Right lung (tissue), 5 donors: ENCODE results near the gene RAB25. TPM values are rescaled to one million over a fixed set of nuclear protein-coding genes. Genes with fewer than 3 reads are reported as not detected.
"Not testable (repeated sequence)": the region's sequence is repeated elsewhere in the genome, so short reads cannot be mapped to it uniquely, and the experiment has no call there.

ENCODE experiments used
- DNase-seq, 2 donors: peaks; one replicate each; pipeline ENCODE4 v3.0.0-alpha.2; 2013
- polyA plus RNA-seq, 5 donors: library from polyadenylated mRNA; unstranded; fragments of 120-200 nt; gene quantifications; one replicate each; pipeline versions ENCODE4 v1.2.1 to v1.2.3, GENCODE V29; 2013; ENCODE audit warnings: inconsistent platforms in 1 of 5, low replicate concordance in 1 of 5; ENCODE audit not compliant: insufficient read length in 5 of 5, insufficient read depth in 1 of 5

RAB25 gene
- polyA plus RNA-seq, 5 donors = 53.6 to 71.0 (median 66.5) TPM

DNA sequence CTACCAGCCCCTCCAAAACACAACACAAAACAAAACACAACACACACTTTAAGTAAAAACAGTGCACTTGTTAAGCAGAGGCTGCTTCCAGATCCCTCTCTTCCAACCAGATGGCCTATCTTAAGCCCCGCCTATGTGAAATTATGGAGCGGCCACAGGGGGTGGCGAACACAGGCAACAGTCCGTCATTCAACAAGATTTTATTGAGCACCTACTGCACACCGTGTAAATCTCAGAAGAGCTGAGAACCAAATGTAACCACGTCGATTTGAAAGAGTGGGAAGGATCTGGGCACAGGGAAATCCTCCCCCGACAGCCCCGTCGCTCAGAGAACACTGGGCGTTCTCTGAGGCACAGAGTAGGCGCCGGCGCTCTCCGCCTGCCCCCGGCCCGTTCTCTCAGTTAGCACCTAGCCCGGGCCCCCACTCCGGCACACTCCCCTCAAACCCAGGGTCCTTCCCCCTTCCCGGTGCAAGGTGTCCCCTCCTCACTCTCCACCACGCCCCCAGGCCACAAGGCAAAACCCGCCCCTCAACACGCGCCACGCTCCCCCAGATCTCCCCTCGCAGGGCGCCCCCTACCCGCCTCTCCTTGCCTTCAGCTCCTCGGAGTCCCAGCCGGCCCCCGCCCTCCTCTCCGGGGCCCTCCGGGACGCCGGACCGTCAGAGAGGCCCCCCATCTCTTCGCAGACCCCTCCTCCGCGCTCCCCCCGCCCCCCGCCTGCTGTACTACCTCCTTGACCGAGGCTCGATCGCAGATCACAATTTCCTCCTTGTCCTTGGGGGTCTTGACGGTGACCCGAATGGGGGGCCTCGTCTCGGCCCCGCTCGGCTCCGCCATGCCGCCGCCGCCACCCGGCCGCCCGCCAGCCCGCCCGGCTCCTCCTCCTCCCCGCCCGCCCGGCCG, 7.8 kb upstream of the RAB25 start:
- DNase-seq = peak; percentile 50 to 54

DNA sequence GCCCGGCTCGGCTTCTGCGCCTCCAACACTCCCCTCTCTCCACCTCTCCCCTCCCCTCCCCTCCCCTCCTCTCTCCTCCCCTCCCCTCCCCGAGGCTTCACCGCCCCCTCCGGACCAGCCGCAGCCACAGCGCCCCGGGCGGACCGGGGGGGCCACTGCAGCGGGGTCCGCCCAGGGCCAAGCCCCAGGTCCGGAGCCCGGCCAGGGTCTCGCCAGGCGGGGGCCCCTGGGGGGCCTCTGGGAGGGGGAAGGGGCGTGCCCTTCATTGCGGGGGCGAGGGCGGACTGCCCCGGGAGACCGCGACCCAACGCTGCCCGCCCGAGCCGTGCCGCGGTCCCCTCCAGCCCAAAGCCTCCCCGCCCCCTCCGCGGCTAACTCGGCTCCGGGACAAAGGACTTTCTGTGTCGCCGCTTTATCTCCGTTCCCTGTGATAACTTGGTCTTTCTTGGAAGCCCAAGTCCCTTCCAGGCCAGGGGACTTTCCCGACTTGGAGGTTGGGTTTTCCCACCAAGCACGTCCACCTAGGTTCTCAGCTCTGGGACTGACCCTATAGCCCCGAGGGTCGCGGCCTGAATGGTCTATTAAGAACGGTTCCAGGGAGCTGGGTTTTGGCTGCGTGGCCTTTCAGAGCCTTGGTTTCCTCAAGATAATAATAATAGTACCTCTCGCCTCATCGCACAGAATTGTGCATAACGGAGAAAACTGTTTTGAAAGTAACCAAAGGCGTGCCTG, 7.0 kb upstream of the RAB25 start, which contains the start of gene UBQLN4:
Gene UBQLN4, minus strand, starts transcription at position 31 of the 732 bp plus-strand sequence. CDS start 97 bp downstream, outside the sequence.
- DNase-seq = peak; percentile 88

DNA sequence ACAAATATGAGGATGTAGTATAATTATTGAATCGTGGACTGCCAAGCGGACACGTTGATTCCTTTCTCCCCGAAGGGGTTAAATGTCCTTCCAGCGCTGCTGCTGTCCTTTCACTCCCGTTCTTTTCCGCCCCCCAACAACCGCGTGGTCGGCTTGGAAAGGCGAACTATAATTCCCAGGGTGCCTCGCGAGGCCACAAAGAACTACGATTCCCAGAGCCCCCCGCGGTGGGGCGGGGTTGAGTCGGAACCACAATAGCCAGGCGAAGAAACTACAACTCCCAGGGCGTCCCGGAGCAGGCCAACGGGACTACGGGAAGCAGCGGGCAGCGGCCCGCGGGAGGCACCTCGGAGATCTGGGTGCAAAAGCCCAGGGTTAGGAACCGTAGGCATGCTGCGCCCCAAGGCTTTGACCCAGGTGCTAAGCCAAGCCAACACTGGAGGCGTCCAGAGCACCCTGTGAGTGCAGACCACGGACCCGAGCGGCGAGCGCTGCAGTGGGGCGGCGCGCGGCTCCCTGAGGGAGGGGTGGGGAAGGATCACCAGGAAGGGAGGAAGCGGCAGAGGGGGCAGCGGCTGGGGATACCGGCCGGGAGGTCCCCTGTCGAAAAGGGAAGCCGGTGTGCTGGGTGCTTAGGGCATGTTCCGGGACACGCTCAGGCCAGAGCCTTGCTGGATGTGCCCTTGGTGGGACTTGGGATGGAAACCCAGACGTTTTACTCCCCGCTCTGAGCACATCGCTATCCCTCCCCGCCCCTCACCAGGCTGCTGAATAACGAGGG, 6.3 kb upstream of the RAB25 start, which contains the start of gene LAMTOR2:
Gene LAMTOR2, plus strand, starts transcription at position 283 of the 781 bp plus-strand sequence. Its CDS starts 108 bp downstream, at position 391.
- DNase-seq = peak; percentile 97 to 98

DNA sequence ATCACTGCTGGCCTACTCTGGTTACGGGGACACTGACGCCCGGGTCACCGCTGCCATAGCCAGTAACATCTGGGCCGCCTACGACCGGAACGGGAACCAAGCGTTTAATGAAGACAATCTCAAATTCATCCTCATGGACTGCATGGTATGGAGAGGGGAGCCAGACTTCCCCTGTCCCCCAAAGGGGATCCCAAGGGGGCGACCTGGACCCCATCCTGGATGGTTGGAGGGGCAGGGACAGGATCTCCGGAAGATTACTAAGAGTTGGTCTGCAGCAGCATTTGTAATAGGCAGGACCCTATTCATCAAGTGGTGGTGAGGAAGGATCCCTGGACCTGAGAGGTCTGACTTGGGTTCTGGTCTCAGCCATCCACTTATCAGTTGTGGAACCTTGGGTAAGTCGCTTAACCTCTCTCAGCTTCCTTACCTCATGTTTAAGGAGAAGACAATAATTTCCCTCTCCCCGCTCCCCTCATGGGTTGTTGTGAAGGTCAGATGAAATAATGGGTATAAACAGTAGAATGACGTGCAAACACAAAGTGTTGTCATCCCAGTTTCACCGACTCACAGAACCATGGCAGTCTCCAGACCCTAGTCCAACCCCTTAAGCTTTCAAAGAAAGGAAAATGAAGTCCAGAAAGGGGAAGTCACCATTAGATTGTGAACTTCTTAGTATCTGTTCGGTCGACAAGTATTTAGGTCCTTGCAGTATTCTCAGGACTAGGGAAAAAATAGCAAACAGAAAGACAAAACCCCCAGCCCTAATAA, 5.5 kb upstream of the RAB25 start:
- no peak for DNase-seq

DNA sequence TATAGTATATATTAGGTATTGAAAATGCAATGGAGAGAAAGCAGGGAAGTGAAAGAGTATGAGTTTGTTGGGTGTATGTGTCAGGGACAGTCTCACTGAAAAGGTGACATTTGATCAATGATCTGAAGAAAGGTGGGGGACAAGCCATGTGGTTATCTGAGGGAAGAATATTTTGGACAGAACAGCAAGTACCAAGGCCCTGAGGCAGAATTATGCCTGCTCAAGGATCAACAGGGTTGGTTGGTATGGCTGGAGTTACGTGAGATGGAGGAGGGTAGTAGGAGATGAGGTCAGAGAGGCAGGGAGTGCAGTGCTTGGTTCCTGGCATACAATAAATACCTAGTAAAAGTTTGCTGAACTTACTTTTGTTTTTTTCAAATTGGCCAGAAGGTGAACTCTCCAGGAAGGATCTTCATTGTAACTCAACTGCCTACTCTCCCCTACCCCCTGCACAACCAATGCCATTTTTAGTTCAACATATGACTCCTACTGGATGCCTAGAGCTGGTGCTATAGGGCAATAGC, 4.6 kb upstream of the RAB25 start:
- no peak for DNase-seq

DNA sequence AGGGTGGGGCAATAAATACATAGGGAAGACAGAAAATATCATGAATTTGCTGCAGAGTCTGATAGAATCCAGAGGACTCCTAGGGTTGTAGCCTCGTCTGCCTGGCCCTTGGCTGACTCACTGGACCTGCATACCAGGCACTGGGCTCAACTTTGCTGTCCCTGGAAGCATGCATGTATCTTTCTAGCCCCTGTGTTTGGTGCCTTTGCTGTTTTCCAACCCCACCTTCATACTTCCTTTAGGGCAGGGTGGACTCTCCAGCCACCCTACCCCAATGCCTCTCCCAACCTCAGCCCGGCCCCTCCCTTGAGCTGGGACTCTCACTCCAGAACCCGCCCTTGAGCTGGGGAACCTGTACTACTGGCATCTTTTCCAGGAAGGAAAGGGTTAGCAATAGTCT, 1.2 kb downstream of the RAB25 start:
- no peak for DNase-seq

DNA sequence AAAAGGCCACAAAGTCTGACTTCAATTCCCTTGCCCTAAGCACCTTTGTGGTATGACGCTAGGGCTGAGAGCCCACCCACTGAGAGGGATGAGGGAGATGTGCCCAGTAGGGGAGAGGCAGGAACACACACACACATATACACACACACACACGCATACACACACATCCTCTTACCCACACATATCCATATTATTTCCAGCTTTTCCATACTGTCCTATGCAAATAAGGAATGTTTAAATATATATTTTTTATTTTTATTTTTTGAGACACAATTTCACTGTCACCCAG, 3.0 kb downstream of the RAB25 start:
- DNase-seq = no peak

DNA sequence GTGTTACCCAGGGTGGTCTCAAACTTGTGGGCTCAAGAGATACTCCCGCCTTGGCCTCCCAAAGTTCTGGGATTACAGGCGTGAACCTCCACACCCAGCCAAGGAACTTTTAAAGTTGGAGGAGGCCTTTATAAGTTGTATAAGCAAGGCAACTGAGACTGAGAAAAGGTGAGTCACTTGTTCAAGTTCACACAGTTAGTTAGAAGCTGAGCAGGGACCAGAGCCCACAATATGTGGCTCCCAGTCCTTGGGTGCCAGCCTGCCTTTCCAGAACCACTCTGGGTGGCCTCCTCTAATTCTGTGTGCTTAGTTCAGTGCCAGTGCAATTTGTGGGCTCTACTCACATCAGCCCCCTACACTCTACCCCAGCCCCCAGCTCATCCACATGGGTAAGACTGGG, 3.7 kb downstream of the RAB25 start:
- no peak for DNase-seq

DNA sequence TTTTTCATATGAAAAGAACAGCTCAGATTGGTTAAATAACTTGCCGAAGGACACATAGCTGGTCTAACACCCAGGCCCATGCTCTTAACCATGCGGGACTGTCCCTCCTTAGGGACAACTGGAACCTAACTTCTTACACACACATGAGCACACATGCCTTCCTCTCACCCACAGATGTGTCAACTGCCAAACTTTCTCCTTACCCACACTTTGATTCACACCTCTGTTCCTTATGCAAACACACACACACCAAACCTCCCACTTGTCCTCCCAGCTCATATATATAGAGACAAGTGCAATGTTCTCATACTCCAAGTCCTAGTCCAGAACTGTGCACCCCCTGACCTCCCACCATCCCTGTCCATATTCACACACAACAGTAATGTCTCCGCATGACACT, 4.3 kb downstream of the RAB25 start:
- no peak for DNase-seq

DNA sequence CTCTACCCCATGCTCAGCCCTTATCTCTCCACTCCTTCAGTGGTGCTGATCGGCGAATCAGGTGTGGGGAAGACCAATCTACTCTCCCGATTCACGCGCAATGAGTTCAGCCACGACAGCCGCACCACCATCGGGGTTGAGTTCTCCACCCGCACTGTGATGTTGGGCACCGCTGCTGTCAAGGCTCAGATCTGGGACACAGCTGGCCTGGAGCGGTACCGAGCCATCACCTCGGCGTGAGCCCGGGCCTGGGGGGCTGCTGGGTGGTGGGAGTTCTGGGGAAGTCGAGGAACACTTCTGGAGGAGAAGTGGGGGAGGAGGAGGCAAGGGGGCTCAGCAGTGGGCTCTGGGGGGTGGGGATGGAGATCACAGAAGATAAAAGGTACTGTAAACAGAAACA, 4.9 kb downstream of the RAB25 start:
- DNase-seq = no peak

DNA sequence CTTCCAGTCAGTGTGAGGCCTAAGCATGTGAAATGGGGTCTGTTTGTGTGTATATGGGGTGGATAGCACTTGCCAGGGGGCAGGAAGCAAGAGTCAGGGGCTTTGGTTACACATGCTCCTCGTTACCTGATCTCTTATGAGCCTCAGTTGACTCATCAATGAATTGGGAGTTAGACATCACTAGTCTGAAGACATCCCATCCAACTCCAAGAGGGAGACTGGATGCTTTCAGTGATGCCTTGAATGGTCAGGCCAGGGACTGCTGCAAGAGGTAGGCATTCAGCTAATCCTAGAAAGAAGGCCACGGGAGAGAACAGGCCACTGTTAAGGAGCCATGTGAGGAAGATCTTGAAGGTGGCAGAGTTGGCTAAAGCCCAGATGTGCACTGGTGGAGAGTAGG, 6.3 kb downstream of the RAB25 start:
- DNase-seq = no peak

DNA sequence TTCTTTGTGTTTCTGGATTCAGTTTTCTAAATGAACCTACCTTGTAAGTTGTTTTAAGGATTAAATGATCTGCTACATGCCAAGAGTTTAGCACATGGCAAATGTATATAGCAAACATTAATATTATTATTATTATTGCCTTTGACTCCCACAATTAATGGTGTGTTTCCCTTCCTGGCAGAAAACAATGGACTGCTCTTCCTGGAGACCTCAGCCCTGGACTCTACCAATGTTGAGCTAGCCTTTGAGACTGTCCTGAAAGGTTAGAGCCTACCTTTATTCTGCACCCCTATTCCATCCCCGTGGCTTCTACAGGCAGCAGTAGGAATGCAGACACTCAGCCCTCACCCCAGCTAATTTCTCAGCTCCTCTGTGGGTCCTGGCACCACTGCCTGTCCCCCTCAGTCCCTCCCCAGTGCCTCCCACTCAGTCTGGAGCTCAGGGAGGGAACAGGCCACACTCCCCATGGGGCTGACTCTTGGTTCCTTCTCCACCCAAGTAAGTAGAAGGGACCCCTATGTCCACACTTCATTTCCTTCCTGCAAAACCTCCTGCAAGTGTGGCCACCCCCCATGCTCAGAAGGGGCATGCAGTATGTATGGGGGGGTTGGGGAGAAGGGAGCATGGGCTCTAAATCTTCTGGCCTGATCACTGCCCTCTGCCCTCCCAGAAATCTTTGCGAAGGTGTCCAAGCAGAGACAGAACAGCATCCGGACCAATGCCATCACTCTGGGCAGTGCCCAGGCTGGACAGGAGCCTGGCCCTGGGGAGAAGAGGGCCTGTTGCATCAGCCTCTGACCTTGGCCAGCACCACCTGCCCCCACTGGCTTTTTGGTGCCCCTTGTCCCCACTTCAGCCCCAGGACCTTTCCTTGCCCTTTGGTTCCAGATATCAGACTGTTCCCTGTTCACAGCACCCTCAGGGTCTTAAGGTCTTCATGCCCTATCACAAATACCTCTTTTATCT, 8.8 kb downstream of the RAB25 start:
- no peak for DNase-seq

DNA sequence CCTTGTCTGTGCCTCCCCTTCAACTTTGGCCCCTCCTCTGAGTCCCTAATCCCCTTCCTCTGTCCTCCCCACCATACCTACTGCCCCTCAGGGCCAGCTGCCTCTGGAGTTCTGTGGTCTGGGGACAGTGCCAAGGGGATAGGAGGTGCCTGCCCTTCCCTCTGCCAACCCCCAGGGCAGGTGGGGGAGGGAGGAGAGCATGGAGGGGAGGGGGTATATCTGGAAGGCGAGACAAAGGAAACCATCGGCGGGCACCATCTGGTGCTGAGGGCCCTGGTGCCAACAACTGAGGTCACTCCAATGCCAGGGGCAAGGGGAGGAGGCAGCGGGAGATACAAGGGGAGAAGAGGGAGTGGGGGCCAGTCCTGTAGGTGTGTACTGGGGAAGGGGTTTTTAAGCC, 9.6 kb downstream of the RAB25 start:
- DNase-seq = no peak

DNA sequence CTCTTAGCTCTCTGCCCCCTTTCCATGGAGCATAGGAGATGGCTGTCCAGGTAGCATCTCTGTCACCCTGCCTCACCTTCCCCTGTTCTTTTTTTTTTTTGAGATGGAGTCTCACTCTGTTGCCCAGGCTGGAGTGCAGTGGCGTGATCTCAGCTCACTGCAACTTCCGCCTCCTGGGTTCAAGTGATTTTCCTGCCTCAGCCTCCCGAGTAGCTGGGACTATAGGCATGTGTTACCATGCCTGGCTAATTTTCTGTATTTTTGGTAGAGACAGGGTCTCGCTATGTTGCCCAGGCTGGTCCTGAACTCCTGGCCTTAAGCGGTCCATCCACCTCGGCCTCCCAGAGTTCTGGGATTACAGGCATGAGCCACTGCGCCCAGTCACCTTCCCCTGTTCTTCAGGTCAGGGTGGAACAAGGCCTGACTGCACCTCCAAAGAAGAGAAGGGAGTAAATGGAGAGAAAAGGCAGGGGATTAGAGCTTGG, 10.4 kb downstream of the RAB25 start:
- DNase-seq = not testable (repeated sequence)

DNA sequence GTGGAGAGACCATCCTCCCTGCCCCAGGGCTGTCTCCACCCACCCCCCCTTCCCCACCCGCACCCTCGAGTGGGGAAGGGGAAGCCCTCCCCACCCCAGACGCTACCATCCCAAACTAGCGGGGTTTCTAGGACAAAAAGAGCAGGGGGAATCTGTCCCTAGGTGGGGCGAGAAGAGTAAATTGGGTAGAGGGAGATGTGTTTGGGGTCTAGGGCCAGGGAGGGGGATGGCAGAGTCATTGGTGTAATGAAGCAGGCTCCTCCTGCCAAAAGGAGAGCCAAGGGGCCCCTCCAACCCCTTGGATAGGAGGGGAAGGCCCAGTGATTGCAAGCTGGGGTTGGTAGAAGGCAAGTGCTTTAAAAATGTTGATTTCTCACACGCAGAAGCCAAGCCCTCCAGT, 11.3 kb downstream of the RAB25 start:
- DNase-seq = no peak

DNA sequence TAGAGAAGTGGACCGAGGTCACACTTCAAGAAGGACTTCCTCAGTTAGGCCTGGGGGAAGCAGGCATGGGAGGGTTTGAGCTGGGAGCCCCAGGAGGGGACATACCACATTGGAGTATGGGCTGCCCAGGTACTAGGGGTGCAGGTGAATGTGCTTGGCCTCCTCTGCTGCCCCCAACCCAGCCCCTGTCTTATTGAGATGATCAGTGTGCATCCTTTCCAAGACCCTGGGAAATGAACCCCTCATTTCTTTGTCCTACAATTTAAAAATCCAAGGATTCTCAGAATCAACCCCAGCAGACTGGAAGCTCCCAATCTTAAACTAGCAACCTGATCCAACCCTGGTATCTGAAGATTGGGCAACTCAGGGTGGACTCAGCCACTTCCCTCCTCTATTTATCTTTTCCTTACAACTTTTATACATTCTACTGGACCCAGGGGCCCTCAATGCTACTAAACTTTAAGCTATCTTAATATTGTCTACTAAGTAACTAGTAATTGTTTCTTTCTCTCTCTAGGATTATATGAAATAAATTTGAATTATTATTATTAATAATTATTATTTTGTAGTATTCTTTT, 12.2 kb downstream of the RAB25 start:
- DNase-seq = no peak

DNA sequence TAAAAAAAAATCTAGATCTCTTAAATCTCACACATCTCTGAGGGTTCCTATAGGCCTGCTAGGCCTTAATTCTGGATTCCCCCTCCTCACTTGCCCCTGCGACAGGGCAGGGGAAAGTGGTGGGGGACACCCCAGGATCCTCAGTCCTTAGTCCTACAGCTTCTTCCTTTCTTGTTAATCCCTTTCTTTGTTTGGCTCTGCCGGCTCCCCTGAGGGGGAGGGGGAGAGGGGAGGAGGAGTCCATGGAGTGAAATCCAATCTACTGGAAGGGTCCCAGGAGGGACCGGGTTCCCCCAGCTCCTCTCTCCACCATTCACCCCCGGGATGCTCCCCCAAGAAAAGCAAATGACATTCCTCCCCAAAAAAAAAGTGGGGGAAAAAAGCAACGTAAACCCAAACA, 12.8 kb downstream of the RAB25 start:
- no peak for DNase-seq

DNA sequence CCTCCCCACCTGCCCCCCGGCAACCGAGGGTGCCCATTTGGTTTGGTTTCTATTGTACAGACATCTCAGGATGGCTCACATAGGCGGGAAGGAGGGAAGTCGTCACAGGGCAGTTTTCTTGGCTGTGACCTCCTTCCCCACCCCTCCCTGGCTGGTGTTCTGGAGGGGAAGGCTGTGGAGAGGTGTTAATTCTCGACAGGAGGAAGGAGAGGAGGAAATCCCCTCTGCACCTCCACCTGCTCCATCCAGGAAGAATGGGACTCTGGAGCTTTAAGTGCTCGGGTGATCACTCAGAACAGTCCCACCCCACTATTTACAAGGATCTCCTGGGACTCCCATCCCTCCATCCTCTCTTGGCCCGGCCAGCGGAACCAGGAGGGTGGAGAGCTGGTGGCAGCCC, 13.7 kb downstream of the RAB25 start:
- no peak for DNase-seq

DNA sequence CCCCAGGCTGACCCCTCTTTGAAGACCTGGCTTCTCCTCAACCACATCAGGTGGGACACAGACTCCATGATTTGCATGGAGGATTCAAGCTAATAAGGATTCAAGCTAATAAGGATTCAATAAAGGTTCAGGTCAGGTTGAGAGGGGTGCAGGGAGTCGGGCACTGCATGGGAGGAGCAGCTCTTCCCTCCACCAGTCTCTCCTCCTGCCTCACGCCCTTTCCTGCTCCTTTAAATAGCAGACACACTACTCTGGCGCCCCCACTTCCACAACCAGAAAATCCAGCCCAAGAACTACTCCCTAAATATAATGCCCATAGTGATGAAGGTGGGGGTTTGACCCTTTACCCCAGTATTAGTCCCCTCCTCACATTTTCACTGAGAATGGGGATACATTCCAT, 14.2 kb downstream of the RAB25 start:
- DNase-seq = no peak
